H1 (cell line): ENCODE measurements around the gene CIDEA. TPM values are rescaled to one million over a fixed set of nuclear protein-coding genes. Genes with fewer than 3 reads are reported as not detected.

Source experiments
- CTCF ChIA-PET: fragments of 300-600 bp; sonication (Branson Sonifier 250); formaldehyde crosslinking; loops from one replicate; lab custom pipeline; 2021; ENCODE audit not compliant: partially characterized antibody; lab: Charles Lee
- POLR2A ChIA-PET: fragments of 300-600 bp; sonication (Branson Sonifier 250); formaldehyde crosslinking; loops from one replicate; lab custom pipeline; 2021; ENCODE audit warnings: inconsistent platforms; ENCODE audit not compliant: partially characterized antibody; lab: Charles Lee
- DNase-seq, 2 experiments: peaks; one replicate each; pipeline versions ENCODE4 v3.0.0 to v3.0.0-alpha.2; 2010 to 2022; ENCODE audit warnings: low spot score in 2 of 2, low read depth in 1 of 2, mixed read lengths in 1 of 2
- FAIRE-seq: peaks from 2 replicates; lab custom pipeline; 2011; peaks lifted over from hg19 to GRCh38; lab: Jason Lieb, UNC
- H2AFZ ChIP-seq: 2 replicates; pipeline ENCODE4 v1.8.1; 2012; ENCODE audit warnings: low read length, inconsistent platforms
- H2AK5ac ChIP-seq: 2 replicates; pipeline ENCODE4 v1.6.1; 2013; ENCODE audit warnings: low read depth, low read length
- H2BK120ac ChIP-seq: replicated peaks from 2 replicates; pipeline ENCODE3; 2013; ENCODE audit warnings: low read depth, low read length, inconsistent platforms
- H2BK12ac ChIP-seq: 2 replicates; pipeline ENCODE4 v1.6.1; 2013; ENCODE audit warnings: low read depth, low read length
- H2BK15ac ChIP-seq: 2 replicates; pipeline ENCODE4 v1.6.1; 2013; ENCODE audit warnings: low read length
- H2BK20ac ChIP-seq: 2 replicates; pipeline ENCODE4 v1.6.1; 2013; ENCODE audit warnings: low read length
- H2BK5ac ChIP-seq: 2 replicates; pipeline ENCODE4 v1.6.1; 2013; ENCODE audit warnings: low read depth, low read length
- H3K14ac ChIP-seq: 2 replicates; pipeline ENCODE4 v1.6.1; 2013; ENCODE audit warnings: inconsistent platforms; ENCODE audit not compliant: insufficient read length
- H3K18ac ChIP-seq: 2 replicates; pipeline ENCODE4 v1.6.1; 2013; ENCODE audit warnings: low read length; ENCODE audit errors: extremely low read depth
- H3K23ac ChIP-seq: 2 replicates; pipeline ENCODE4 v1.6.1; 2013; ENCODE audit warnings: inconsistent platforms; ENCODE audit not compliant: insufficient read length
- H3K23me2 ChIP-seq: 2 replicates; pipeline ENCODE4 v1.6.1; 2013; ENCODE audit warnings: low read depth, low read length
- H3K27ac ChIP-seq: 2 replicates; pipeline ENCODE4 v1.6.1; 2011; ENCODE audit warnings: low read depth, low read length, inconsistent platforms
- H3K27me3 ChIP-seq, 4 experiments: replicated peaks in 1 of 4; 1 replicate in 1 of 4; 2 replicates in 3 of 4; pipeline versions ENCODE4 v1.6.1 to v1.8.1; 2011 to 2013; ENCODE audit warnings: low read length in 3 of 4, mild to moderate bottlenecking in 3 of 4, inconsistent platforms in 2 of 4, mixed read lengths in 2 of 4, moderate library complexity in 1 of 4; ENCODE audit not compliant: control insufficient read depth in 3 of 4, insufficient read depth in 3 of 4; ENCODE audit errors: extremely low read depth in 1 of 4
- H3K36me3 ChIP-seq, 4 experiments: 2 replicates each; pipeline versions ENCODE4 v1.6.1 to v1.8.1; 2011 to 2013; ENCODE audit warnings: mild to moderate bottlenecking in 4 of 4, low read length in 3 of 4, moderate library complexity in 2 of 4, control low read depth in 1 of 4, inconsistent platforms in 1 of 4; ENCODE audit not compliant: insufficient read depth in 4 of 4, control insufficient read depth in 2 of 4
- H3K4ac ChIP-seq: replicated peaks from 2 replicates; pipeline ENCODE3; 2013; ENCODE audit warnings: low read length, low read depth, mixed read lengths, inconsistent platforms; ENCODE audit not compliant: insufficient read length
- H3K4me1 ChIP-seq, 4 experiments: replicated peaks in 1 of 4; 1 replicate in 1 of 4; 2 replicates in 3 of 4; pipeline versions ENCODE4 v1.6.1 to v1.8.1; 2011 to 2013; ENCODE audit warnings: low read length in 3 of 4, inconsistent platforms in 2 of 4, mixed read lengths in 1 of 4; ENCODE audit not compliant: insufficient read depth in 4 of 4, control insufficient read depth in 3 of 4
- H3K4me2 ChIP-seq, 2 experiments: 2 replicates each; pipeline versions ENCODE4 v1.6.1 to v1.8.1; 2011 to 2013; ENCODE audit warnings: low read depth in 2 of 2, low read length in 2 of 2, control low read depth in 1 of 2, inconsistent platforms in 1 of 2, mild to moderate bottlenecking in 1 of 2; ENCODE audit not compliant: insufficient read depth in 1 of 2
- H3K4me3 ChIP-seq, 4 experiments: fragments of 200-600, 300-600 bp in 1 of 4; sonication (generic), shearing (Covaris generic), sonication (Bioruptor Twin) in 1 of 4; 2 replicates each; pipeline versions ENCODE4 v1.5.1 to v1.8.1; 2011 to 2016; ENCODE audit warnings: low read length in 4 of 4, low read depth in 3 of 4, control low read depth in 2 of 4, inconsistent platforms in 2 of 4, mild to moderate bottlenecking in 2 of 4, mixed read lengths in 1 of 4, moderate library complexity in 1 of 4; ENCODE audit not compliant: insufficient read depth in 2 of 4; ENCODE audit errors: extremely low read depth in 1 of 4
- H3K56ac ChIP-seq: replicated peaks from 2 replicates; pipeline ENCODE3; 2013; ENCODE audit warnings: low read depth, mild to moderate bottlenecking, mixed read lengths, low read length, inconsistent platforms; ENCODE audit not compliant: insufficient read length
- H3K79me1 ChIP-seq: 2 replicates; pipeline ENCODE4 v1.6.1; 2013; ENCODE audit warnings: low read depth, low read length, control low read depth
- H3K79me2 ChIP-seq, 2 experiments: 2 replicates each; pipeline versions ENCODE4 v1.6.1 to v1.8.1; 2012 to 2013; ENCODE audit warnings: low read length in 2 of 2, mild to moderate bottlenecking in 2 of 2, inconsistent platforms in 1 of 2; ENCODE audit not compliant: insufficient read depth in 2 of 2, control insufficient read depth in 1 of 2
- H3K9ac ChIP-seq, 4 experiments: replicated peaks in 1 of 4; 1 replicate in 1 of 4; 2 replicates in 3 of 4; pipeline versions ENCODE4 v1.6.1 to v1.8.1; 2011 to 2013; ENCODE audit warnings: low read depth in 3 of 4, low read length in 3 of 4, control low read depth in 2 of 4, mild to moderate bottlenecking in 2 of 4, moderate library complexity in 2 of 4, inconsistent platforms in 1 of 4; ENCODE audit errors: extremely low read depth in 1 of 4
- H3K9me3 ChIP-seq, 2 experiments: 2 replicates each; pipeline versions ENCODE4 v1.6.1 to v1.8.1; 2012 to 2013; ENCODE audit warnings: mild to moderate bottlenecking in 2 of 2, moderate library complexity in 2 of 2, control low read depth in 1 of 2, inconsistent platforms in 1 of 2, low read depth in 1 of 2, low read length in 1 of 2, mixed read lengths in 1 of 2; ENCODE audit not compliant: insufficient read depth in 2 of 2
- H4K20me1 ChIP-seq, 2 experiments: replicated peaks in 1 of 2; 2 replicates each; pipeline versions ENCODE3 to v1.8.1; 2011 to 2013; ENCODE audit warnings: inconsistent platforms in 2 of 2, low read length in 2 of 2, mild to moderate bottlenecking in 1 of 2; ENCODE audit not compliant: insufficient read depth in 2 of 2, control insufficient read depth in 1 of 2
- H4K5ac ChIP-seq: 2 replicates; pipeline ENCODE4 v1.6.1; 2013; ENCODE audit warnings: low read length, low read depth, mixed read lengths, inconsistent platforms; ENCODE audit not compliant: insufficient read length
- H4K8ac ChIP-seq: 2 replicates; pipeline ENCODE4 v1.8.0; 2013; ENCODE audit warnings: mild to moderate bottlenecking, moderate library complexity, low read length, inconsistent platforms; ENCODE audit not compliant: insufficient read depth; ENCODE audit errors: extremely low read depth
- H4K91ac ChIP-seq: replicated peaks from 2 replicates; pipeline ENCODE3; 2013; ENCODE audit warnings: low read length, mixed read lengths, inconsistent platforms; ENCODE audit not compliant: insufficient read length
- GTF2F1 ChIP-seq: IDR thresholded peaks from 2 replicates; pipeline ENCODE4 v1.6.1; 2012; ENCODE audit warnings: low read depth, low read length, improper control_type of control experiment, borderline replicate concordance
- WGBS, 2 experiments: shearing (Covaris generic) in 1 of 2; methylation state at CpG; one replicate each; pipeline versions ENCODE4 v1.1.6 to v1.1.7; 2013 to 2015; ENCODE audit warnings: low lambda C conversion rate in 2 of 2, mixed read lengths in 2 of 2, inconsistent platforms in 1 of 2, low coverage in 1 of 2, missing lambda C conversion rate in 1 of 2; ENCODE audit not compliant: insufficient replicate concordance in 2 of 2, insufficient coverage in 1 of 2, insufficient read length in 1 of 2; ENCODE audit errors: extremely low coverage in 1 of 2, missing lambda C conversion rate in 1 of 2; 5-methylcytosine and 5-hydroxymethylcytosine counted together
- polyA plus RNA-seq, 7 experiments: library from polyadenylated mRNA; depleted of rRNA in 3 of 7; stranded (reverse) in 5 of 7; unstranded in 2 of 7; fragments of >200 nt in 5 of 7; fragments of 200-250 nt in 2 of 7; gene quantifications; 1 replicate in 5 of 7; 2 replicates in 1 of 7; 4 replicates in 1 of 7; pipeline versions ENCODE4 v1.2.1 to v1.2.3, GENCODE V29; 2011 to 2013; ENCODE audit warnings: missing spikeins in 2 of 7, mixed read lengths in 2 of 7
- total RNA-seq: library from RNA; stranded (reverse); fragmentation: NEBNext Ultra II Directional; extraction: Animal tissue kit (Norgen Biotek cat#: 25700); gene quantifications from 2 replicates; pipeline ENCODE4 v1.2.1, GENCODE V29; 2021

The CIDEA gene
- total and polyA plus RNA-seq, 2 of the 8 experiments (the other 6 are each of a cell fraction or from before 2014, with no cell fraction given): not detected

DNA sequence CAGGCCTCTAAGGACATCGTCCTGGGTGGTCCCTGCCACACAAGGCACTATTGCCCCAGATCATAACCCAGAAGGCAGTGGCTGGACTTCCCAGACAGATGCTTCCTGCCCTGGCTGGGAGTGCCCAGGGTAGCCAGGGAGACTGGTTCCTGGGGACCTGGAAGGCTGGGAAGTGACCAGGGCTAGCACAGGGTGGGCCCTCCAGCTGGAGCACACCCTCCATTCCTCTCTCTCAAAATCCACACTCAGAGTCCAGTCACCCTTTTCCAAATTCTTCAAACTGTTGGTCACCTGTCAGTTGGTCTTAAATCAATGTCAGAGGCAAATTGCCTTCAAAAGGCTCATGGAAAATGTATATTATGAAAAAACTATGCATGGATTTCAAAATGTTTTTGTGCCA, 42.3 kb downstream of the CIDEA start:
- Histone ChIP-seq H3K23ac (no peak overlapping the region), H4K20me1 (no peaks in the 10 kb centered on the region), H3K4ac (no peak overlapping the region), H3K4me1 (no peaks in the 10 kb centered on the region; a peak in 1 of 7 replicates), H2AFZ (no peak overlapping the region), H3K23me2 (no peaks in the 10 kb centered on the region), H2BK5ac (no peak overlapping the region), H3K79me1 (no peaks in the 10 kb centered on the region), H3K4me3 (no peak overlapping the region), H3K27ac (no peak overlapping the region), H2BK20ac (no peak overlapping the region), H2BK15ac (no peak overlapping the region), H4K8ac (no peak overlapping the region), H3K18ac (no peak overlapping the region), H3K56ac (no peak overlapping the region), H3K9ac (no peak overlapping the region), H3K4me2 (no peak overlapping the region), H4K5ac (no peak overlapping the region), H2BK120ac (no peak overlapping the region), H3K14ac (no peak overlapping the region), H4K91ac (no peak overlapping the region), H2BK12ac (no peak overlapping the region), H3K9me3 (0 out of 4 replicates have a peak, but pooled peaks cover 0 to 4% of the 10 kb centered on the region in 2 experiments), H2AK5ac (no peak overlapping the region), H3K27me3 (no peaks in the 10 kb centered on the region; a peak in 1 of 7 replicates)
- DNase-seq: no peak
- WGBS, 2 experiments: 90% methylated on average over 1 of the region's 1 CpG; no CpG with 5 or more reads in 1 of the 2 experiments
- no peak for FAIRE-seq
- POLR2A ChIA-PET: interaction anchor here (1.3 to 1.4 kb wide), 2 partner anchors 9 kb away, joined by 3 to 4 read pairs; no protein-coding TSS in a partner anchor
- CTCF ChIA-PET: interaction anchor here (1.1 to 1.5 kb wide), 2 partner anchors 12 to 31 kb away, joined by 3 to 4 read pairs; no protein-coding TSS in a partner anchor
- TF ChIP-seq GTF2F1: no peak
- TF ChIP-seq, all 59 proteins: peak for 0
- H3K79me2 ChIP-seq: no peaks in the 10 kb centered on the region
- H3K36me3 ChIP-seq: no peaks in the 10 kb centered on the region
